ENCODE measurements around the gene PLA2G4A.

DNA sequence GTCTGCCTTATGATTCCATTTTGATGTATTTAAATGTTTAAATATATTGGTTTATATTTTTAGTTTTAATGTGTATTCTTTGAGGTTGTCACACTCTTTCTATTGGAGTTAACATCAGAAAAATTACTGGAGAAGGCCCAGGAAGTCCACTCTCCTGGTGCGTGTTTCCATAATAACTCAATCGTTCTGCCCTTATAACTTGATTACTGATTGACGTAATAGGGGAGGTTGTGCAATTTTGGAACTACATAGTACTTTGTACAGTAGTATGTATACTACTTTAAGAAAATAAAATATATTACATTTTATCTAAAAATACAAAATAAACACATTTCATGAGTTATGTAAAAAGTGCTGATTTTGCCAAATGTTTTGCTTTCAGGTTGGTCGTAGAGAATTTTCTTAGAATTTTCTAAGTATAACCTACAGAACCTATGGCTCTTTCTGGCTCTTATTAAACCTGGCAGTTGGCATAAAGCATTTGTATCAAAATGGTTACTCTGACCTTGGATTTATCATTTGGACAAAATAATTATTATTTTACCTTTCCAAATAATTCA lies 5.7 kb downstream of the PLA2G4A start:
- TF ChIP-seq POLR2AphosphoS5 (IDR thresholded peaks at IDR 0.05; ENCODE audit: low read depth, low read length) = no peak
- no peak for TF ChIP-seq POLR2A (IDR thresholded peaks at IDR 0.05; ENCODE audit: low read depth, low read length)
